Stromal cell of bone marrow (primary cell): ENCODE results near the gene MYO10.
A peak's percentile ranks its signal among the peaks of the same experiment; 100 is the strongest.
"Not testable (repeated sequence)": the region's sequence is repeated elsewhere in the genome, so short reads cannot be mapped to it uniquely, and the experiment has no call there.

Source experiments
- DNase-seq: peaks from one replicate; pipeline ENCODE4 v3.0.0-alpha.2; 2012; ENCODE audit warnings: low read depth

MYO10 gene

GRCh38 chr5:16886793-16887345 is 49.2 kb downstream of the MYO10 start:
- DNase-seq: no peak

GRCh38 chr5:16886366-16886736 is 49.7 kb downstream of the MYO10 start:
- peak; percentile 89 for DNase-seq

GRCh38 chr5:16885635-16886365 is 50.3 kb downstream of the MYO10 start:
- DNase-seq: no peak

- no peak for DNase-seq
Measured at GRCh38 chr5:16884595-16884994, 51.5 kb downstream of the MYO10 start.

GRCh38 chr5:16883806-16884205 is 52.3 kb downstream of the MYO10 start:
- DNase-seq: no peak

- DNase-seq: no peak
Measured at GRCh38 chr5:16883176-16883575, 52.9 kb downstream of the MYO10 start.

- DNase-seq: no peak
Measured at GRCh38 chr5:16881251-16881650, 54.8 kb downstream of the MYO10 start.

- DNase-seq: no peak
Measured at GRCh38 chr5:16880547-16880946, 55.5 kb downstream of the MYO10 start.

- no peak for DNase-seq
Measured at GRCh38 chr5:16879650-16880049, 56.4 kb downstream of the MYO10 start.

- DNase-seq: no peak
Measured at GRCh38 chr5:16879191-16879590, 56.9 kb downstream of the MYO10 start.

GRCh38 chr5:16877267-16877935 is 58.7 kb downstream of the MYO10 start:
- DNase-seq: no peak

- not testable (repeated sequence) for DNase-seq
Measured at GRCh38 chr5:16874424-16874823, 61.7 kb downstream of the MYO10 start.

GRCh38 chr5:16871746-16872339 is 64.2 kb downstream of the MYO10 start:
- DNase-seq: peak; percentile 68

GRCh38 chr5:16870878-16871277 is 65.2 kb downstream of the MYO10 start:
- no peak for DNase-seq

- no peak for DNase-seq
Measured at GRCh38 chr5:16869821-16870796, 66.0 kb downstream of the MYO10 start.

GRCh38 chr5:16867577-16867953 is 68.5 kb downstream of the MYO10 start:
- no peak for DNase-seq

- DNase-seq: no peak
Measured at GRCh38 chr5:16866795-16867576, 69.1 kb downstream of the MYO10 start.

- DNase-seq: no peak
Measured at GRCh38 chr5:16866273-16866672, 69.8 kb downstream of the MYO10 start.

- DNase-seq: no peak
Measured at GRCh38 chr5:16865151-16865550, 70.9 kb downstream of the MYO10 start.

GRCh38 chr5:16864631-16865131 is 71.4 kb downstream of the MYO10 start:
- DNase-seq: no peak

GRCh38 chr5:16863469-16863946 is 72.6 kb downstream of the MYO10 start:
- DNase-seq: no peak
